Measurements from ENCODE around the gene VDAC1.
A peak's percentile ranks its signal among the peaks of the same experiment; 100 is the strongest.

Gene VDAC1

GRCh38 chr5:134025786-134026185 lies 21.0 kb upstream of the VDAC1 start:
- no peak for DNase-seq (ENCODE audit: extremely low read depth in 1 of 2, low read depth in 1 of 2)

DNA sequence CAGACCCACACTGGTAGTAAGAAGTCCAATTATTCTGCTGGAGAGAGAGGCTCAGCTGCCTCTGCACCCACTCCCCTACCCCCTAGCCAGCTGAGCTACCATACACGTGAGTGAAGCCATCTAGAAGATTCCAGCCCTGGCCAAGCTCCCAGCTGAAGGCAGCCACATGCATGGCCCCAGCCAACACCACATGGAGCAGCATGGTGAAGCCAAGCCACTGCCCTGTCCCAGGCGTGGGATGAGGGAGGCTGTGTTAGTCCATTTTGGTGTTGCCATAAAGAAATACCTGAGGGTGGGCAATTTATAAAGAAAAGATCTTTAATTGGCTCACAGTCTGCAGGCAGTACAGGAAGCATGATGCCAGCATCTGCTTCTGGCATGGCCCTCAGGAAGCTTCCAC lies 20.0 kb upstream of the VDAC1 start:
- no peak for DNase-seq (ENCODE audit: extremely low read depth in 1 of 2, low read depth in 1 of 2)

DNA sequence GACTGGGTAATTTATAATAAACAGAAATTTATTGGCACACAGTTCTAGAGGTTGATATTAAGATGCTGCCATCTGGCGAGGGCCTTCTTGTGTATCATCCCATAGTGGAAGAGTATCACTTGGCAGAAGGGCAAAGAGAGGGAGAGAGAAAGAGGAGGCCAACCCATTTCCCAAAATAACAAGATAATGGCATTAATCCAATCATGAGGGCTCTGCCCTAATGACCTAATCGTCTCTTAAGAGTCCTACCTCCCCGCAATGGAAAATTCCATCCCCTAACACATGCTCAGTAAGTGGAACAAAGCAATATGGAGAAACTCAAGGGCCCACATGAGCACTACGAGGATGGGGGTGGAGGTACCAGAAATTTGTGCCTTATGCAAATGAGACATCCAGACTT lies 17.6 kb upstream of the VDAC1 start:
- no peak for DNase-seq (ENCODE audit: extremely low read depth in 1 of 2, low read depth in 1 of 2)

DNA sequence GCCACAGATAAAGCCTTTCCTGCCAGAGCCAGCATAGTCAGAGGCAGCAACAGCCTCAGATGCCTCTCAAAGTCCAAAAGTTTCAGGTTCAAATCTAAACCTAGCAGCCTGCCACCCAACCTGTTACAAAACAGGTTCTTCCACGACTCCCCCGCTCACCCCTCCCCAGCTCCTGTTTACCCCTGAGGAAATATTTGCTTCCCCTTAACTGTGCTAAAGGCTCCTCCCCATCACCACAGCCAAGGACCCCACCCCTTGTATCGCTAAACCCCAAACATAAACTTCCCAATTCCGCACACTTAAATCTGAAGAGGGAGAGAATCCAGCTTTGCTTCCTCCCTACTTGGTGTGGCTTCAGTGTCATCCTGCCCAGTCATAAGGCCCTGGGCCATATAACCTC lies 15.4 kb upstream of the VDAC1 start:
- DNase-seq (ENCODE audit: extremely low read depth in 1 of 2, low read depth in 1 of 2) = no peak

DNA sequence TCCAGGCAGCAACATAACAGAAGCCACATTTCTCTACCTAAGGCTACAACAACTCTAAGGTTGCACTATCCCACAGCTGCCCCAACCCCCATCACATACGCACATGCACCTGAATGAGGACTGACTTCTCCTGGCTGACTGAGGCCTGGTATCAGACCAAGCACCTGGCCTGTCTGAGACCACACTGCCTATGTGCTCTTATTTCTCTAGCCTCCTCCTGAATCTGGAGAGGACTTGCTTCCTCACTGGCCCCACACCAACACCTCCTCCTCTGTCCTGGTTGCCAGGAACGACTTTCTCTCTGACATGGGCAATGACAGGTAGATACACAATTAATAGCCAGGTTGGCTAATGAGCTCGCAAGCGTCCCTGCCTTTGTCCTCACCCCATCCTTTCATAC lies 14.9 kb upstream of the VDAC1 start:
- no peak for DNase-seq (ENCODE audit: extremely low read depth in 1 of 2, low read depth in 1 of 2)

DNA sequence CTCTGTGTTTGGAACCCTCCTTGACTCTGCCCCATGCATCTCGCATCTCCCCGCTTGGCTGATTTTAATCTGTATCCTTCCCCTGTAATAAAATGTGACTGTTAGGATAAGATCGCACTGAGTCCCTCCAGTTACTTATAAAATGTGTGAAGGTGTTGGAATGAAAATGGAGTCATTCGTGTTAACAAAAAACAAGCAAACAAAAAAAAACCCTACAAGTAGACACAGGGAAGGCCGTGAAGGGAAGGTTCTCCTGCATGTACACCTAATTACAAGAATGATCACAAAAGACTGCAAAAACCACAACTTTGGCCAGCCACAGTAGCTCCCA lies 14.2 kb upstream of the VDAC1 start:
- DNase-seq (ENCODE audit: extremely low read depth in 1 of 2, low read depth in 1 of 2) = no peak

DNA sequence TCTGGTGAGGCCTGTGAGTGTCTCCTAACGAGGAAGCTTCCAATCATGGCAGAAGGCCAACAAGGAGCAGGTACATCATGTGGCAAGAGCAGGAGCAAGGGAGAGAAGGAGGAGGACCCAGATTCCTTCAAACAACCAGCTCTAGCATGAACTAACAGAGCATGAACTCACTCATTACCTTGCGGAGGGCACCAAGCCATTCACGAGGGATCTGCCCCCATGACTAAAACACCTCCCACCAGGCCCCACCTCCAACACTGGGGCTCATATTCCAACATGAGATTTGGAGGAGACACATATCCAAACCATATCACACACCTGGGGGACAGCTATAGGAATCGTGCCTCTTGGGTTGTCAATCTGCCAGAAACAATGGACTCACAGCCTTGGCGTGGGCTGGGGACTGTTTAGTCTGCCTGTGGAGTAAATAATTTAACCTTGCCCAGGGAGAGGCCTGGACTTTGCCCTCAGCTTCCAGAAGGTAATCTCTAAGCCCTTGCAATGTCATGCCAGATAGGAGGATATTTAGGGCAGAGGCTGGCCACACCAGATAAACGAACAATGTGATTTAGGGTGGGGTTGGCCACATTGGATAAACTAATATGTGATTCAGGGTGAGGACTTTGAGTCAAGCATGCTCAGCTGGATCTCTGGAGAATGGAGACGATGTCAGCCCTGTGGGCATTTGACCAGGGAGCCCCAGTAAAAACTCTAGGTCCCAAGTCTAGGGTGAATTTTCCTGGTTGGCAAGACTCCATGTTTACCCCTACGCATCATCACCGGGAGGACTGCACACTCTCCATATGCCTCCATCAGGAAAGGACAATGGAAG lies 13.6 kb upstream of the VDAC1 start:
- DNase-seq (ENCODE audit: extremely low read depth in 1 of 2, low read depth in 1 of 2) = no peak

- DNase-seq (ENCODE audit: extremely low read depth in 1 of 2, low read depth in 1 of 2) = no peak
Observed at GRCh38 chr5:134008266-134008749, 3.5 kb upstream of the VDAC1 start.

GRCh38 chr5:134007581-134008265 lies 2.9 kb upstream of the VDAC1 start:
- no peak for DNase-seq (ENCODE audit: extremely low read depth in 1 of 2, low read depth in 1 of 2)

GRCh38 chr5:134006115-134006514 lies 1.3 kb upstream of the VDAC1 start:
- DNase-seq (ENCODE audit: extremely low read depth in 1 of 2, low read depth in 1 of 2) = no peak

- DNase-seq (ENCODE audit: extremely low read depth in 1 of 2, low read depth in 1 of 2) = no peak
Observed at GRCh38 chr5:134005417-134006061, 764 bp upstream of the VDAC1 start.

GRCh38 chr5:134003817-134004625 lies 754 bp downstream of the VDAC1 start:
- DNase-seq (ENCODE audit: extremely low read depth in 1 of 2, low read depth in 1 of 2) = peak in 1 of 2 donors; percentile 15

- DNase-seq (ENCODE audit: extremely low read depth in 1 of 2, low read depth in 1 of 2) = no peak
Observed at GRCh38 chr5:134003064-134003816, 1.5 kb downstream of the VDAC1 start.

DNA sequence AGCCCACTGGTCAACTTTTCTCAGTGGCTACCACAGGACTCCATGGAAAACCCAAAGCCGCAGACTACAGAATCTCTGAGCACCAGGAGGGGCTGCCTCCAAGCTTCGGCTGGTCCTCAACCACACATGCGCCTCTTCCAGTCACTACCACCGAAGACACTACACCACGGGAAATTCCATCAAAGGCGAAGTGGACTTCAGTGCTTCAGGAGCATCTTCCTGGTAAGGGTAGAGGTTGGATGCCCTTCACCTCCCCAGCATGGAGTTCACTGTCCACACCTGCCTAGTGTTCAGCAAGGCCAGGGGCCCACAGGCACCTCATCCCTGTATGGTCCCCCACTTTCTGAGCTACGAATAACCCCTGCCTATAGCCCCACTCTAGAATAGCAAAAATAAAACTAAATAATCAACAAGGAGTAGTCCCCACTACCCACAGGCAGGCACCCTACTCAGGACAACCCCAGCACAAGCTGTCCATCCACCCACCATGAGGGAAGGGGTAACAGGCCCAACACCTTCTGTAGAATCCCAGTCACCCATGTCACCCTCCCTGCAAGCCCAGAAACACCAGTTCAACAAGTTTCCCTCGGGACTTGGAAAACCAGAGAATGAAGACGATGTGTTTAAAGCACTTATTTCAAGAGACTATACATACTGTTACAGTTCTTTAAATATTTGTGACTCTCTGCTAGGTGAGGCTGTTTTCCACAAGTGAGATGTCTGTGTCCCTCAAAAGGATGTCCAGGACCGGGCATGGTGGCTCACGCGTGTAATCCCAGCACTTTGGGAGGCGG lies 2.6 kb downstream of the VDAC1 start:
- DNase-seq (ENCODE audit: extremely low read depth in 1 of 2, low read depth in 1 of 2) = no peak

DNA sequence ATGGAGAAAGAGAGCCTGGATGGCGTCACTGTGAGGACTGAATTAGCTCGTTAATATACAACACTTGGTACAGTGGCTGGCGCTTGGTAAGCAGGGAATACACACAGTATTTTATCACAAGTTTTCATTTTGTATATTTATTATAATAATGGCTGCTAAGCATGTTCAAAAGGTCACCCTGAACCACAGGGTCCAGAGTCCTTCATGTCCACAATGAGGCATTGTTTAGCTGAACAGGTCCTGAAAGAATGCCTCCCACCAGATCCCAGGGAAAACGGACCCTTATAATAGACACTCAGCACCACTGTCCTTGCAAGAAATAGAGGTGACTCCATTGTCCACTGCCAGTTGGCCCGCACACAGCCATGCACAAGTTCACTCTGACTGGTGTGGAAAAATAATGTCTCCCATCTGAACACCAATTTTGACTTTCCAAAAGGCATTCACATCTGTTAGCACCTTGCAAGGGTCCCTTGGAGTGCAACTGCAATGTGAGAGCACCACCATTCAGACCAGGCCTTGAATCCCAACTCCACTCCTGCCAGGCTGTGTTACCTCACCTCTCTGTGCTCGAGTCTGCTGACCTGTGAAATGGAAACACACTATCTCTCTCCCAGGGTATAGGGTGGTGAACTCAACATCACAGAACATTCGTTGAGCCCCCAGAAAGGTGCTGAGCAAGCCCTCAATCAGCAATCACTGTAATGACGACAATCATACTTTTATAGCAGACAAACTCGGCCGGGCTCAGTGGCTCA lies 3.9 kb downstream of the VDAC1 start:
- DNase-seq (ENCODE audit: extremely low read depth in 1 of 2, low read depth in 1 of 2) = no peak

DNA sequence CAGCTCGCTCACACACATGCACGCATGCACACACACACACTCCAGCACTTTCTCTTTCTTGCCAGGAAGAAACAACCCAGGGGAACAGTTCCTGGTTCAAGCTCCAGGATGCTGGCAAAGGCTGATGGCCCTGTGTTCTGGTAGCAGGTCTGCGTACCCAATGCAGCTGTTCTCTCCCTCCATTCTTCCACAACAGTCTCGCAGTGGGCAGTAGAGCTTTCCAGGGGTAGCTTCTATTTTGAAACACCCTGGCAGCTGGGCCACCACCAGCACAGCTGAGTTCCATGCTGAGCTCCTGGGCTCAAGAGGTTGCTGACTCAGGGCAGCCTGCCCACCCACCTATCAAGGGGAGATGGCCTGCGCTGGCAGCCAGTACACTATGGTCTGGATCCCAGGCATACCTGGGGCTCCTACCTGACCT lies 4.7 kb downstream of the VDAC1 start:
- DNase-seq (ENCODE audit: extremely low read depth in 1 of 2, low read depth in 1 of 2) = no peak

DNA sequence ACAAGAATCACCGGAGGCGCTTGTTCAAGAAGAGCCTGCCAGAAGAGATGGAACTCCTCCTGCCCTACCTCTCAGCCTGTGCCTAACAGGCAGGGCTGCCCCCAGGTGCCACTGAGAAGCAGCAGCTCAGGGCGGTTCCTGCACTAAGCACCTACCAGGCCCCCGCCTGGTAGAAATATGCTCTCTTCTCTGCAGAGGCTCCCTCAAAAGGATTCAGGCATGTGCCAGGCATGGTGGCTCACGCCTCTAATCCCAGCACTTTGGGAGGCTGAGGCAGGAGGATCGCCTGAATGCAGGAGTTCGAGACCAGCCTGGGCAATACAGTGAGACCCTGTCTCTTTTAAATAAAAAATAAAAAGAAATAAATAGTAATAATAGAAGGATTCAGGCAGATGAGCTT lies 6.0 kb downstream of the VDAC1 start:
- no peak for DNase-seq (ENCODE audit: extremely low read depth in 1 of 2, low read depth in 1 of 2)

DNA sequence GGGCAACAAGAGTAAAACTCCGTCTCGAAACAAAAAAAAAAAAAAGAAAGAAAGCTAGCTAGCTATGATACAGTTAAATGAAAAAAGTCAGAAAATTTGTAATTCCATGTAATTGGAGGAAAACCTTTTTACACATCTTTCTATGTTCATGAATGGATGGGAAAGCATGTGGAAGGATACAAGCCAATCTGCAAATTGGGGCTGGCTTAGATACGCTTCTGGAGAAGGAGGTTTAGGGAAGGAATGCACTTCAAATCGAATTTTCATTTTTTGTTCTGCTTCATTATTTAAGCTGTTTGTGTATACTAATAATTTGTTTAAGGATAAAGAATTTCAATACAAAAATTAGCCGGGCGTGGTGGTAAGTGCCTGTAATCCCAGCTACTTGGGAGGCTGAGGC lies 6.7 kb downstream of the VDAC1 start:
- no peak for DNase-seq (ENCODE audit: extremely low read depth in 1 of 2, low read depth in 1 of 2)
